Fibroblast of lung (primary cell): Measurements from ENCODE around the gene MUC12. TPM values are rescaled to one million over a fixed set of nuclear protein-coding genes. Genes with fewer than 3 reads are reported as not detected.

ENCODE experiments used
- DNase-seq, 2 donors: peaks; one replicate each; pipeline versions ENCODE4 v3.0.0 to v3.0.0-alpha.2; 2010; ENCODE audit warnings: low read depth in 2 of 2
- H2AFZ ChIP-seq: 2 replicates; pipeline ENCODE4 v1.5.1; 2012; ENCODE audit warnings: low read length, control low read depth, inconsistent platforms
- H3K27ac ChIP-seq: 2 replicates; pipeline ENCODE4 v1.5.1; 2011; ENCODE audit warnings: low read length, control low read depth; ENCODE audit not compliant: insufficient read depth
- H3K27me3 ChIP-seq: 2 replicates; pipeline ENCODE4 v1.5.1; 2011; ENCODE audit warnings: mild to moderate bottlenecking, low read length; ENCODE audit not compliant: control insufficient read depth, insufficient read depth
- H3K36me3 ChIP-seq: 2 replicates; pipeline ENCODE4 v1.5.1; 2011; ENCODE audit warnings: low read length; ENCODE audit not compliant: control insufficient read depth, insufficient read depth
- H3K4me1 ChIP-seq: 2 replicates; pipeline ENCODE4 v1.5.1; 2011; ENCODE audit warnings: low read length; ENCODE audit not compliant: control insufficient read depth, insufficient read depth; ENCODE audit errors: extremely low read depth
- H3K4me2 ChIP-seq: 2 replicates; pipeline ENCODE4 v1.5.1; 2011; ENCODE audit warnings: low read length, control low read depth; ENCODE audit not compliant: insufficient read depth; ENCODE audit errors: extremely low read depth
- H3K4me3 ChIP-seq, 4 experiments: fragments of 200-600 bp in 1 of 4; sonication (generic) in 1 of 4; replicated peaks in 1 of 4; 2 replicates each; pipeline ENCODE4 v1.5.1; 2011 to 2016; ENCODE audit warnings: low read length in 4 of 4, low read depth in 3 of 4, mild to moderate bottlenecking in 3 of 4, control low read depth in 2 of 4, inconsistent platforms in 1 of 4, mixed read lengths in 1 of 4; ENCODE audit not compliant: insufficient read depth in 1 of 4; ENCODE audit errors: control extremely low read depth in 1 of 4
- H3K79me2 ChIP-seq: 2 replicates; pipeline ENCODE4 v1.5.1; 2012; ENCODE audit warnings: mild to moderate bottlenecking, low read length, inconsistent platforms; ENCODE audit not compliant: control insufficient read depth, insufficient read depth
- H3K9ac ChIP-seq: 2 replicates; pipeline ENCODE4 v1.5.1; 2011; ENCODE audit warnings: mild to moderate bottlenecking, low read length, control low read depth; ENCODE audit not compliant: insufficient read depth
- H3K9me3 ChIP-seq: 2 replicates; pipeline ENCODE4 v1.5.1; 2012; ENCODE audit warnings: low read depth, low read length; ENCODE audit not compliant: control insufficient read depth, insufficient read depth
- H4K20me1 ChIP-seq: 2 replicates; pipeline ENCODE4 v1.5.1; 2011; ENCODE audit warnings: low read length; ENCODE audit not compliant: control insufficient read depth, insufficient read depth; ENCODE audit errors: extremely low read depth
- EZH2 ChIP-seq: IDR thresholded peaks from 2 replicates; pipeline ENCODE4 v1.5.1; 2012; ENCODE audit warnings: low read length, control low read depth, mild to moderate bottlenecking; ENCODE audit errors: missing control alignments
- polyA plus RNA-seq, 2 donors: library from polyadenylated mRNA; depleted of rRNA in 1 of 2; stranded (reverse) in 1 of 2; unstranded in 1 of 2; fragments of >200 nt; gene quantifications; 2 replicates each; pipeline ENCODE4 v1.2.1, GENCODE V29; 2011 to 2012; ENCODE audit warnings: missing spikeins in 1 of 2
- total RNA-seq: library from RNA; depleted of rRNA; stranded (reverse); fragments of >200 nt; gene quantifications from 2 replicates; pipeline ENCODE4 v1.2.1, GENCODE V29; 2014
- TF ChIP-seq, protein P1 (sequence below), 2 donors: IDR thresholded peaks in 1 of 2; conservative IDR thresholded peaks in 1 of 2; 1 replicate in 1 of 2; 2 replicates in 1 of 2; pipeline ENCODE4 v1.5.1; 2011 to 2012; ENCODE audit warnings: low read length in 2 of 2, control low read depth in 1 of 2, inconsistent platforms in 1 of 2, low read depth in 1 of 2, mild to moderate bottlenecking in 1 of 2

MUC12 gene
- total and polyA plus RNA-seq, 2 donors (not counting 1 experiment from before 2014, with no cell fraction given) = 0.50 to 0.95 TPM

DNA sequence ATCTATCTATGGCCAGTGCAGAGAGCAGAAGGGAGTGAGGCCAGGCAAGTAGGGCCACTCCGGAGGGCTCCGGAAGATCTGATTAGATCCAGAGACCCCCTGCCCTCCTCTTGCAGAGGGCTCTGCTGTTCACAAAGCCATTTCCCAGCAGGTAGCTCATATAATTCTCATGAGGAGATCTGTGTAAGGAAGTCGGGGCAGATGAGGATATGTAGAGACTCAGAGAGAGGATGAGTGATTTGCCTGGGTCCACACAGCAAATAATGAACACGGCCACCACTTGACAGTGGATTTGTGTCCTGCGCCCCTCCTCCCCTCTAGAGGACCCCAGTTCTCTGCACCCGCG, 2.6 kb downstream of the MUC12 start:
- H3K27ac ChIP-seq = no peak overlapping the region
- H3K79me2 ChIP-seq = no peaks in the 10 kb centered on the region
- H3K4me1 ChIP-seq = no peaks in the 10 kb centered on the region
- no peaks in the 10 kb centered on the region for H3K9me3 ChIP-seq
- peaks cover 18% of the 10 kb centered on the region for H3K27me3 ChIP-seq
- no peak overlapping the region for H3K4me3 ChIP-seq
- H3K9ac ChIP-seq = no peak overlapping the region
- DNase-seq = no peak
- no peak overlapping the region for H2AFZ ChIP-seq
- H3K4me2 ChIP-seq = no peak overlapping the region
- TF ChIP-seq EZH2 = no peak
- TF ChIP-seq, protein P1, sequence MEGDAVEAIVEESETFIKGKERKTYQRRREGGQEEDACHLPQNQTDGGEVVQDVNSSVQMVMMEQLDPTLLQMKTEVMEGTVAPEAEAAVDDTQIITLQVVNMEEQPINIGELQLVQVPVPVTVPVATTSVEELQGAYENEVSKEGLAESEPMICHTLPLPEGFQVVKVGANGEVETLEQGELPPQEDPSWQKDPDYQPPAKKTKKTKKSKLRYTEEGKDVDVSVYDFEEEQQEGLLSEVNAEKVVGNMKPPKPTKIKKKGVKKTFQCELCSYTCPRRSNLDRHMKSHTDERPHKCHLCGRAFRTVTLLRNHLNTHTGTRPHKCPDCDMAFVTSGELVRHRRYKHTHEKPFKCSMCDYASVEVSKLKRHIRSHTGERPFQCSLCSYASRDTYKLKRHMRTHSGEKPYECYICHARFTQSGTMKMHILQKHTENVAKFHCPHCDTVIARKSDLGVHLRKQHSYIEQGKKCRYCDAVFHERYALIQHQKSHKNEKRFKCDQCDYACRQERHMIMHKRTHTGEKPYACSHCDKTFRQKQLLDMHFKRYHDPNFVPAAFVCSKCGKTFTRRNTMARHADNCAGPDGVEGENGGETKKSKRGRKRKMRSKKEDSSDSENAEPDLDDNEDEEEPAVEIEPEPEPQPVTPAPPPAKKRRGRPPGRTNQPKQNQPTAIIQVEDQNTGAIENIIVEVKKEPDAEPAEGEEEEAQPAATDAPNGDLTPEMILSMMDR (conservative IDR thresholded peaks at IDR 0.05 in 1 of 2, IDR thresholded peaks at IDR 0.05 in 1 of 2; ENCODE audit: low read depth in 1 of 2, low read length in 2 of 2) = no peak
- no peaks in the 10 kb centered on the region for H3K36me3 ChIP-seq
- no peaks in the 10 kb centered on the region for H4K20me1 ChIP-seq

DNA sequence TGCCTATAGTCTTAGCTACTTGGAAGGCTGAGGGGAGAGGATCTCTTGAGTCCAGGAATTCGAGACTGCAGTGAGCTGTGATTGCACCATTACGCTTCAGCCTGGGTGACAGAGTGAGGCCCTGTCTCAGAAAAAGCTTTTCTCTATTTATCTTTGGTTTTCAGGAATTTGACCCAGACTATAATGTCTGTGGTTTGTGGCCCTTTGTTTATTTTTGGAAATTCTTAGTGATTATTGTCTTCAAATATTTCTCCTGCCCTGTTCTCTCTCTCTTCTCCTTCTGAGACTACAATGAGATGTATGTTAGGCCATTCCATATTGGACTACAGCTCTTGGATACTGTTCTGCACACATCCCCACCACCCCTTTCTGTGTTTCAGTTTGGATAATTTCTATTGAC, 4.7 kb downstream of the MUC12 start:
- Histone ChIP-seq H3K4me3 (no peak overlapping the region), H4K20me1 (no peaks in the 10 kb centered on the region), H3K4me2 (no peak overlapping the region), H3K4me1 (no peaks in the 10 kb centered on the region), H3K27ac (no peak overlapping the region), H3K9ac (no peak overlapping the region), H3K79me2 (no peaks in the 10 kb centered on the region), H3K36me3 (no peaks in the 10 kb centered on the region), H2AFZ (no peak overlapping the region), H3K27me3 (peaks cover 10% of the 10 kb centered on the region), H3K9me3 (no peaks in the 10 kb centered on the region)
- DNase-seq = peak in 1 of 2 donors; percentile 47
- TF ChIP-seq EZH2 = no peak
- TF ChIP-seq, protein P1 (conservative IDR thresholded peaks at IDR 0.05 in 1 of 2, IDR thresholded peaks at IDR 0.05 in 1 of 2; ENCODE audit: low read depth in 1 of 2, low read length in 2 of 2) = no peak

DNA sequence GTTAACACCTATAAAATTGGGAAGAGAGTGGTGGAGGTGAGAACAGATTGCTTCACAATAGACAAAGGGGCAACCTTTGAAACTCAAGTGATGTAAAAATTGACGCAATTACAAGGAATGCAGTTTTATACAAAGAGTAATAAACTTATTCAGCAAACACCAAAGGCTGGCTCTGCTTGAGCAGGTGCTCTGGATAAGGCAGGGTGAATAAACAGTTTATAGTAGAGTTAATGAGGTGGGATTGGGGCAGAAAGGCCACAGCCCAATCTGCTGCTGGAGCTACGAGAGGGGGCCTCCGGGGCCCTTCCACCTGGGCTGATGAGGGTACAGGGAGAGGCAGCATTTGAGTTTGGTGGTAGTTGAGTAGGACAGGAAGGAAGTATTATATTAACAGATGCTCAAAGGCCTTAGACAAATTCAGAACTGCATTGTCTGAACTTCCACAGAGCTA, 6.0 kb downstream of the MUC12 start:
- Histone ChIP-seq H3K4me3 (no peak overlapping the region), H4K20me1 (no peaks in the 10 kb centered on the region), H3K4me2 (no peak overlapping the region), H3K4me1 (no peaks in the 10 kb centered on the region), H3K9me3 (no peaks in the 10 kb centered on the region), H3K27ac (no peak overlapping the region), H3K27me3 (peaks cover 10% of the 10 kb centered on the region), H3K36me3 (no peaks in the 10 kb centered on the region), H3K9ac (no peak overlapping the region), H2AFZ (no peak overlapping the region), H3K79me2 (no peaks in the 10 kb centered on the region)
- no peak for DNase-seq
- TF ChIP-seq, protein P1 (conservative IDR thresholded peaks at IDR 0.05 in 1 of 2, IDR thresholded peaks at IDR 0.05 in 1 of 2; ENCODE audit: low read depth in 1 of 2, low read length in 2 of 2) = no peak
- no peak for TF ChIP-seq EZH2
